ENCODE data around the gene TRIM54. TPM values are rescaled to one million over a fixed set of nuclear protein-coding genes. Genes with fewer than 3 reads are reported as not detected.
"Not testable (repeated sequence)": the region's sequence is repeated elsewhere in the genome, so short reads cannot be mapped to it uniquely, and the experiment has no call there.

The TRIM54 gene
- total RNA-seq, 4 donors from 2014 or later = not detected

- TF ChIP-seq POLR2A (IDR thresholded peaks at IDR 0.05) = no peak
- TF ChIP-seq, protein P1, sequence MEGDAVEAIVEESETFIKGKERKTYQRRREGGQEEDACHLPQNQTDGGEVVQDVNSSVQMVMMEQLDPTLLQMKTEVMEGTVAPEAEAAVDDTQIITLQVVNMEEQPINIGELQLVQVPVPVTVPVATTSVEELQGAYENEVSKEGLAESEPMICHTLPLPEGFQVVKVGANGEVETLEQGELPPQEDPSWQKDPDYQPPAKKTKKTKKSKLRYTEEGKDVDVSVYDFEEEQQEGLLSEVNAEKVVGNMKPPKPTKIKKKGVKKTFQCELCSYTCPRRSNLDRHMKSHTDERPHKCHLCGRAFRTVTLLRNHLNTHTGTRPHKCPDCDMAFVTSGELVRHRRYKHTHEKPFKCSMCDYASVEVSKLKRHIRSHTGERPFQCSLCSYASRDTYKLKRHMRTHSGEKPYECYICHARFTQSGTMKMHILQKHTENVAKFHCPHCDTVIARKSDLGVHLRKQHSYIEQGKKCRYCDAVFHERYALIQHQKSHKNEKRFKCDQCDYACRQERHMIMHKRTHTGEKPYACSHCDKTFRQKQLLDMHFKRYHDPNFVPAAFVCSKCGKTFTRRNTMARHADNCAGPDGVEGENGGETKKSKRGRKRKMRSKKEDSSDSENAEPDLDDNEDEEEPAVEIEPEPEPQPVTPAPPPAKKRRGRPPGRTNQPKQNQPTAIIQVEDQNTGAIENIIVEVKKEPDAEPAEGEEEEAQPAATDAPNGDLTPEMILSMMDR (IDR thresholded peaks at IDR 0.05) = no peak
- DNase-seq (ENCODE audit: low spot score in 2 of 2) = no peak
- intact Hi-C loops (cut with DNase I; ENCODE audit: low total_unique reads) = no loop called here
- H3K4me3 ChIP-seq (ENCODE audit: low read depth, poor library complexity, severe bottlenecking) = no peak overlapping the region
- 94 to 100% methylated on average over 2 of the region's 2 CpGs for WGBS, 2 donors
Measured at GRCh38 chr2:27347641-27348040, 65.4 kb downstream of the TRIM54 start.

- WGBS, 2 donors = 86 to 91% methylated on average over 7 of the region's 7 CpGs
- TF ChIP-seq, protein P1 (IDR thresholded peaks at IDR 0.05) = no peak
- no peak for TF ChIP-seq POLR2A (IDR thresholded peaks at IDR 0.05)
Measured at GRCh38 chr2:27350106-27350693, 68.0 kb downstream of the TRIM54 start.

DNA sequence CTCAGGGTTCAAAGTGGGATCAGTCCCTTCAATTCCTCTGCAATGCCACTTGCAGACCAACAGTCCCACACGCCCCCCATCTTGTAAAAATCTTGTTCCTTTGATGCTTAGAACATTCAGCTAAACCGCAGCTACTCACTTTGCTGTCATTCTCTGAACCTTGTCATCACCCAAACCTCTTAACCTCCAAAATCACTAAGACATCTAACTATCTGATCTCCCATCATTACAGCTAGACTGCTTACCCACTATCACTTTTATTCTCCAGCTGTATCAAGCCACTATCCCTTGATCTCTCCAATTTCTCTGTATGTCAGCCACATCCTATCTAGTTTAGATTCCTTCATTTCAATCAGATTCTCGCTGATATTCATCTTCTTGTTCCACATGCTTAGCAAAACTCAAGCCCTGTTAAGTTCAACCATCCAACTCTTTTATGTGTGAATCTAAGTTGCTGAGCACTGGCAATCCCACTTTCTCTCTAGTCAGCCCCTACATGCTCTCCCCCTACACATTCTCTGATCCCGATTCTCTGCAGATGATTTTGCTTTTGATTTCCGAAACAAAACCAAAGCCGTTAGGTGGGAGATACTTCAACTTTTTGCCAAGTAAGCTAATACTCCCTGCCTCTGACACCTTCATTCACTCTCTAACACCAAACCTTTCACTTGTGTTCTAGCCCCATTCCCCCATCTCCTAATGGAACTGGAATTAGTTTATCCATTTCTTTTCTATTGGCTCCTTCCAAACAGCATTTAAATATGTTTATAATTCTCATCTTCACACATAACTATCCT lies 69.8 kb downstream of the TRIM54 start:
- no peak overlapping the region for H3K4me3 ChIP-seq (ENCODE audit: low read depth, poor library complexity, severe bottlenecking)
- no peak for DNase-seq (ENCODE audit: low spot score in 2 of 2)
- TF ChIP-seq, protein P1 (IDR thresholded peaks at IDR 0.05) = no peak
- no peak for TF ChIP-seq POLR2A (IDR thresholded peaks at IDR 0.05)
- intact Hi-C loops (cut with DNase I; ENCODE audit: low total_unique reads) = no loop called here
- WGBS, 2 donors = 79 to 81% methylated on average over 6 of the region's 6 CpGs

More at GRCh38 chr2:27350106-27350693, 68.0 kb downstream of the TRIM54 start:
- intact Hi-C loops (cut with DNase I; ENCODE audit: low total_unique reads) = no loop called here
- DNase-seq (ENCODE audit: low spot score in 2 of 2) = no peak
- no peak overlapping the region for H3K4me3 ChIP-seq (ENCODE audit: low read depth, poor library complexity, severe bottlenecking)

- H3K4me3 ChIP-seq (ENCODE audit: low read depth, poor library complexity, severe bottlenecking); intact Hi-C loops (cut with DNase I; ENCODE audit: low total_unique reads); DNase-seq (ENCODE audit: low spot score in 2 of 2): not testable (repeated sequence)
- 96% methylated on average over 5 of the region's 5 CpGs for WGBS, 2 donors
Measured at GRCh38 chr2:27353386-27353761, 71.1 kb downstream of the TRIM54 start.

DNA sequence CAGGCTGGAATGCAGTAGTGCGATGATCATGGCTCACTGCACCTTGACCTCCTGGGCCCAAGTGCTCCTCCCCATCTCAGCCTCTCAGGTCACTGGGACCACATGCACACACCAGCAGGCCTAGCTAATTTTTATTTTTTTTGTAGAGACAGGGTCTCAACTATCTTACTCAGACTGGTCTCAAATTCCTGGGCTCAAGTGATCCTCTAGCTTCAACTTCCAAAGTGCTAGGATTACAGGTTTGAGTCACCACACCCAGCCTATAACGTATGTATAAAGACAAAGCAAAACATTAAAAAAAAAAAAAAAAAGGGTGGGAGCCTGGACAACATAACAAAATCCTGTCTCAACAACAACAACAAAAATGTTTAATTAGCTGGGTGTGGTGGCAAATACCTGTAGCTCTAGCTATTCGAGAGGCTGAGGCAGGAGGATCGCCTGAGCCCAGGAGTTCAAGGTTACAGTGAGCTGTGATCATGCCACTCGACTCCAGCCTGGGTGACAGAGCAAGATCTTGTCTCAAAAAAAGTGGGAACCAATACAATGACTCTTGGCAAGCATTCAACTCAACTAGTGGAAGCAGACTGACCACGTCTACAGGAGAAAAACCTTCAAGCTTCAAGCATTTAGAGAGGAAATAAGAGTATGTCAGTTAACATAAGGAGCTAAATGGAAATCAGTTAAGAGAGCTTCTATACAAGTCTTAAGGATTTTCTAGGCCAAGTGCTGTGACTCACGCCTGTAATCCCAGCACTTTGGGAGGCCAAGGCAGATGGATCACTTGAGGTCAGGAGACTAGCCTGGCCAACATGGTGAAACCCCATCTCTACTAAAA lies 71.8 kb downstream of the TRIM54 start:
- intact Hi-C loops (cut with DNase I; ENCODE audit: low total_unique reads) = no loop called here
- TF ChIP-seq, protein P1 (IDR thresholded peaks at IDR 0.05) = no peak
- TF ChIP-seq POLR2A (IDR thresholded peaks at IDR 0.05) = no peak
- 68 to 75% methylated on average over 7 of the region's 7 CpGs for WGBS, 2 donors

GRCh38 chr2:27354597-27354927 lies 72.3 kb downstream of the TRIM54 start:
- intact Hi-C loops (cut with DNase I; ENCODE audit: low total_unique reads) = no loop called here
- TF ChIP-seq, protein P1 (IDR thresholded peaks at IDR 0.05) = no peak
- no peak for TF ChIP-seq POLR2A (IDR thresholded peaks at IDR 0.05)
- 88 to 91% methylated on average over 7 of the region's 7 CpGs for WGBS, 2 donors
- DNase-seq (ENCODE audit: low spot score in 2 of 2) = no peak
- no peak overlapping the region for H3K4me3 ChIP-seq (ENCODE audit: low read depth, poor library complexity, severe bottlenecking)

More for the DNA sequence above, 71.8 kb downstream of the TRIM54 start:
- no peak for DNase-seq (ENCODE audit: low spot score in 2 of 2)
- H3K4me3 ChIP-seq (ENCODE audit: low read depth, poor library complexity, severe bottlenecking) = no peak overlapping the region

Data from lower leg skin (tissue), 4 donors.